RWPE2 (cell line): ENCODE measurements around the gene ATP9A.

Source experiments
- ATAC-seq: fragments of 200-7000 bp; cut with Tn5 transposase; 3 replicates; pipeline ENCODE4 v1.9.1; 2021; ENCODE audit warnings: low read depth
- DNase-seq: peaks from one replicate; pipeline ENCODE4 v3.0.0-alpha.2; 2020; ENCODE audit warnings: low spot score
- H3K27ac ChIP-seq: fragments of 450-650 bp; 2 replicates; pipeline ENCODE4 v1.5.1; 2017; ENCODE audit warnings: mild to moderate bottlenecking; ENCODE audit not compliant: poor library complexity, severe bottlenecking
- H3K27me3 ChIP-seq: fragments of 250-450 bp; sonication (Bioruptor Pico); 2 replicates; pipeline ENCODE4 v1.5.1; 2021; ENCODE audit warnings: mild to moderate bottlenecking, moderate library complexity; ENCODE audit not compliant: insufficient read depth, poor library complexity, severe bottlenecking
- H3K36me3 ChIP-seq: fragments of 250-450 bp; sonication (Bioruptor Pico); 2 replicates; pipeline ENCODE4 v1.5.1; 2020; ENCODE audit warnings: low read depth, mild to moderate bottlenecking, moderate library complexity
- H3K4me1 ChIP-seq: fragments of 250-450 bp; sonication (Bioruptor Pico); 2 replicates; pipeline ENCODE4 v1.5.1; 2021; ENCODE audit warnings: mild to moderate bottlenecking, moderate library complexity; ENCODE audit not compliant: insufficient read depth, poor library complexity, severe bottlenecking
- H3K4me3 ChIP-seq: fragments of 250-450 bp; sonication (Bioruptor Pico); 2 replicates; pipeline ENCODE4 v1.5.1; 2021; ENCODE audit warnings: mild to moderate bottlenecking, moderate library complexity; ENCODE audit not compliant: severe bottlenecking
- H3K9me3 ChIP-seq: fragments of 250-450 bp; sonication (Bioruptor Pico); 2 replicates; pipeline ENCODE4 v1.5.1; 2021; ENCODE audit warnings: mild to moderate bottlenecking, moderate library complexity; ENCODE audit not compliant: severe bottlenecking
- CTCF ChIP-seq: fragments of 450-650 bp; IDR thresholded peaks from one replicate; pipeline ENCODE4 v1.5.1; 2017; ENCODE audit warnings: mild to moderate bottlenecking, moderate library complexity; ENCODE audit not compliant: poor library complexity, severe bottlenecking

The ATP9A gene

GRCh38 chr20:51596668-51597388 is 171.4 kb downstream of the ATP9A start:
- no peak overlapping the region for H3K4me3 ChIP-seq
- TF ChIP-seq CTCF: no peak
- H3K27ac ChIP-seq: no peak overlapping the region
- no peaks in the 10 kb centered on the region for H3K9me3 ChIP-seq
- ATAC-seq (no peak), DNase-seq (no peak)
- no peaks in the 10 kb centered on the region for H3K36me3 ChIP-seq
- H3K4me1 ChIP-seq: no peaks in the 10 kb centered on the region
- no peaks in the 10 kb centered on the region for H3K27me3 ChIP-seq

GRCh38 chr20:51595744-51596143 is 172.4 kb downstream of the ATP9A start:
- DNase-seq (no peak), ATAC-seq (no peak)
- no peaks in the 10 kb centered on the region for H3K9me3 ChIP-seq
- no peak for TF ChIP-seq CTCF
- no peaks in the 10 kb centered on the region for H3K4me1 ChIP-seq
- no peak overlapping the region for H3K27ac ChIP-seq
- no peak overlapping the region for H3K4me3 ChIP-seq
- no peaks in the 10 kb centered on the region for H3K27me3 ChIP-seq
- H3K36me3 ChIP-seq: no peaks in the 10 kb centered on the region

- Histone ChIP-seq H3K27ac (no peak overlapping the region), H3K27me3 (no peaks in the 10 kb centered on the region), H3K4me1 (no peaks in the 10 kb centered on the region), H3K9me3 (no peaks in the 10 kb centered on the region), H3K4me3 (no peak overlapping the region), H3K36me3 (no peaks in the 10 kb centered on the region)
- peak; percentile 100 for TF ChIP-seq CTCF
- ATAC-seq: peak; percentile 99
- DNase-seq: peak; percentile 96
Measured at GRCh38 chr20:51595058-51595532, 173.1 kb downstream of the ATP9A start.

GRCh38 chr20:51594236-51595057 is 173.7 kb downstream of the ATP9A start:
- H3K9me3 ChIP-seq: no peaks in the 10 kb centered on the region
- H3K4me3 ChIP-seq: no peak overlapping the region
- no peaks in the 10 kb centered on the region for H3K27me3 ChIP-seq
- no peak overlapping the region for H3K27ac ChIP-seq
- ATAC-seq (no peak), DNase-seq (no peak)
- H3K36me3 ChIP-seq: no peaks in the 10 kb centered on the region
- TF ChIP-seq CTCF: no peak
- H3K4me1 ChIP-seq: no peaks in the 10 kb centered on the region

GRCh38 chr20:51593584-51593983 is 174.6 kb downstream of the ATP9A start:
- TF ChIP-seq CTCF: no peak
- H3K4me3 ChIP-seq: no peak overlapping the region
- DNase-seq: no peak
- ATAC-seq: no peak
- no peaks in the 10 kb centered on the region for H3K36me3 ChIP-seq
- no peaks in the 10 kb centered on the region for H3K4me1 ChIP-seq
- H3K27ac ChIP-seq: no peak overlapping the region
- H3K27me3 ChIP-seq: no peaks in the 10 kb centered on the region
- H3K9me3 ChIP-seq: no peaks in the 10 kb centered on the region
